ENCODE data around the gene CRHR1.

CRHR1 gene

GRCh38 chr17:45748731-45749310 lies 35.3 kb upstream of the CRHR1 start:
- Histone ChIP-seq H3K9me3 (ENCODE audit: control insufficient read depth in 2 of 2, low read length in 2 of 2) (no peaks in the 10 kb centered on the region), H3K9ac (ENCODE audit: low read length in 2 of 2) (no peak overlapping the region), H3K27me3 (ENCODE audit: control insufficient read depth in 1 of 2, insufficient read depth in 2 of 2, low read length in 2 of 2) (peaks cover 14 to 20% of the 10 kb centered on the region in 2 donors), H3K4me3 (ENCODE audit: low read length in 2 of 2) (no peak overlapping the region), H3K4me1 (ENCODE audit: control insufficient read depth, insufficient read depth, low read length) (no peaks in the 10 kb centered on the region), H3K36me3 (ENCODE audit: control insufficient read depth in 2 of 2, insufficient read depth in 2 of 2, low read length in 2 of 2) (no peaks in the 10 kb centered on the region), H3K27ac (ENCODE audit: low read length) (no peak overlapping the region)

- no peak overlapping the region for H3K4me3 ChIP-seq (ENCODE audit: low read length in 2 of 2)
- H3K9me3 ChIP-seq (ENCODE audit: control insufficient read depth in 2 of 2, low read length in 2 of 2) = no peaks in the 10 kb centered on the region
- no peaks in the 10 kb centered on the region for H3K4me1 ChIP-seq (ENCODE audit: control insufficient read depth, insufficient read depth, low read length)
- no peaks in the 10 kb centered on the region for H3K36me3 ChIP-seq (ENCODE audit: control insufficient read depth in 2 of 2, insufficient read depth in 2 of 2, low read length in 2 of 2)
- no peak overlapping the region for H3K27ac ChIP-seq (ENCODE audit: low read length)
- peaks cover 11 to 17% of the 10 kb centered on the region in 2 donors for H3K27me3 ChIP-seq (ENCODE audit: control insufficient read depth in 1 of 2, insufficient read depth in 2 of 2, low read length in 2 of 2)
- no peak overlapping the region for H3K9ac ChIP-seq (ENCODE audit: low read length in 2 of 2)
These were observed 34.2 kb upstream of the CRHR1 start for GRCh38 chr17:45749831-45750335.

- Histone ChIP-seq H3K4me3 (ENCODE audit: low read length in 2 of 2) (no peak overlapping the region), H3K27ac (ENCODE audit: low read length) (no peak overlapping the region), H3K36me3 (ENCODE audit: control insufficient read depth in 2 of 2, insufficient read depth in 2 of 2, low read length in 2 of 2) (no peaks in the 10 kb centered on the region), H3K9me3 (ENCODE audit: control insufficient read depth in 2 of 2, low read length in 2 of 2) (no peaks in the 10 kb centered on the region), H3K4me1 (ENCODE audit: control insufficient read depth, insufficient read depth, low read length) (no peaks in the 10 kb centered on the region), H3K9ac (ENCODE audit: low read length in 2 of 2) (no peak overlapping the region), H3K27me3 (ENCODE audit: control insufficient read depth in 1 of 2, insufficient read depth in 2 of 2, low read length in 2 of 2) (peaks cover 12 to 23% of the 10 kb centered on the region in 2 donors)
These were observed 33.2 kb upstream of the CRHR1 start for GRCh38 chr17:45750779-45751440.

- Histone ChIP-seq H3K36me3 (ENCODE audit: control insufficient read depth in 2 of 2, insufficient read depth in 2 of 2, low read length in 2 of 2) (no peaks in the 10 kb centered on the region), H3K4me1 (ENCODE audit: control insufficient read depth, insufficient read depth, low read length) (no peaks in the 10 kb centered on the region), H3K4me3 (ENCODE audit: low read length in 2 of 2) (no peak overlapping the region), H3K27ac (ENCODE audit: low read length) (no peak overlapping the region), H3K9me3 (ENCODE audit: control insufficient read depth in 2 of 2, low read length in 2 of 2) (no peaks in the 10 kb centered on the region), H3K27me3 (ENCODE audit: control insufficient read depth in 1 of 2, insufficient read depth in 2 of 2, low read length in 2 of 2) (peaks cover 15 to 21% of the 10 kb centered on the region in 2 donors), H3K9ac (ENCODE audit: low read length in 2 of 2) (no peak overlapping the region)
These were observed 32.7 kb upstream of the CRHR1 start for GRCh38 chr17:45751466-45751865.

GRCh38 chr17:45752246-45752645 lies 31.9 kb upstream of the CRHR1 start:
- no peaks in the 10 kb centered on the region for H3K4me1 ChIP-seq (ENCODE audit: control insufficient read depth, insufficient read depth, low read length)

GRCh38 chr17:45753645-45754225 lies 30.4 kb upstream of the CRHR1 start:
- no peaks in the 10 kb centered on the region for H3K4me1 ChIP-seq (ENCODE audit: control insufficient read depth, insufficient read depth, low read length)
- H3K9ac ChIP-seq (ENCODE audit: low read length in 2 of 2) = no peak overlapping the region
- no peaks in the 10 kb centered on the region for H3K9me3 ChIP-seq (ENCODE audit: control insufficient read depth in 2 of 2, low read length in 2 of 2)
- H3K27ac ChIP-seq (ENCODE audit: low read length) = no peak overlapping the region
- H3K4me3 ChIP-seq (ENCODE audit: low read length in 2 of 2) = no peak overlapping the region
- no peaks in the 10 kb centered on the region for H3K36me3 ChIP-seq (ENCODE audit: control insufficient read depth in 2 of 2, insufficient read depth in 2 of 2, low read length in 2 of 2)
- H3K27me3 ChIP-seq (ENCODE audit: control insufficient read depth in 1 of 2, insufficient read depth in 2 of 2, low read length in 2 of 2) = peaks cover 23 to 27% of the 10 kb centered on the region in 2 donors

More at GRCh38 chr17:45752246-45752645, 31.9 kb upstream of the CRHR1 start:
- Histone ChIP-seq H3K9me3 (ENCODE audit: control insufficient read depth in 2 of 2, low read length in 2 of 2) (no peaks in the 10 kb centered on the region), H3K9ac (ENCODE audit: low read length in 2 of 2) (no peak overlapping the region), H3K27ac (ENCODE audit: low read length) (no peak overlapping the region), H3K27me3 (ENCODE audit: control insufficient read depth in 1 of 2, insufficient read depth in 2 of 2, low read length in 2 of 2) (peaks cover 20 to 24% of the 10 kb centered on the region in 2 donors), H3K4me3 (ENCODE audit: low read length in 2 of 2) (no peak overlapping the region), H3K36me3 (ENCODE audit: control insufficient read depth in 2 of 2, insufficient read depth in 2 of 2, low read length in 2 of 2) (no peaks in the 10 kb centered on the region)

GRCh38 chr17:45755050-45755449 lies 29.1 kb upstream of the CRHR1 start:
- peaks cover 21 to 23% of the 10 kb centered on the region in 2 donors for H3K27me3 ChIP-seq (ENCODE audit: control insufficient read depth in 1 of 2, insufficient read depth in 2 of 2, low read length in 2 of 2)
- no peaks in the 10 kb centered on the region for H3K4me1 ChIP-seq (ENCODE audit: control insufficient read depth, insufficient read depth, low read length)
- no peaks in the 10 kb centered on the region for H3K36me3 ChIP-seq (ENCODE audit: control insufficient read depth in 2 of 2, insufficient read depth in 2 of 2, low read length in 2 of 2)
- no peak overlapping the region for H3K9ac ChIP-seq (ENCODE audit: low read length in 2 of 2)
- no peak overlapping the region for H3K4me3 ChIP-seq (ENCODE audit: low read length in 2 of 2)
- no peak overlapping the region for H3K27ac ChIP-seq (ENCODE audit: low read length)
- no peaks in the 10 kb centered on the region for H3K9me3 ChIP-seq (ENCODE audit: control insufficient read depth in 2 of 2, low read length in 2 of 2)

- no peaks in the 10 kb centered on the region for H3K9me3 ChIP-seq (ENCODE audit: control insufficient read depth in 2 of 2, low read length in 2 of 2)
- no peak overlapping the region for H3K27ac ChIP-seq (ENCODE audit: low read length)
- H3K4me1 ChIP-seq (ENCODE audit: control insufficient read depth, insufficient read depth, low read length) = no peaks in the 10 kb centered on the region
- no peaks in the 10 kb centered on the region for H3K36me3 ChIP-seq (ENCODE audit: control insufficient read depth in 2 of 2, insufficient read depth in 2 of 2, low read length in 2 of 2)
- peaks cover 21% of the 10 kb centered on the region in 2 donors for H3K27me3 ChIP-seq (ENCODE audit: control insufficient read depth in 1 of 2, insufficient read depth in 2 of 2, low read length in 2 of 2)
- no peak overlapping the region for H3K4me3 ChIP-seq (ENCODE audit: low read length in 2 of 2)
- no peak overlapping the region for H3K9ac ChIP-seq (ENCODE audit: low read length in 2 of 2)
These were observed 27.7 kb upstream of the CRHR1 start for GRCh38 chr17:45756266-45756991.

GRCh38 chr17:45757431-45758218 lies 26.5 kb upstream of the CRHR1 start:
- no peak overlapping the region for H3K9ac ChIP-seq (ENCODE audit: low read length in 2 of 2)
- no peak overlapping the region for H3K4me3 ChIP-seq (ENCODE audit: low read length in 2 of 2)
- no peak overlapping the region for H3K27ac ChIP-seq (ENCODE audit: low read length)
- no peaks in the 10 kb centered on the region for H3K4me1 ChIP-seq (ENCODE audit: control insufficient read depth, insufficient read depth, low read length)
- H3K9me3 ChIP-seq (ENCODE audit: control insufficient read depth in 2 of 2, low read length in 2 of 2) = no peaks in the 10 kb centered on the region
- H3K27me3 ChIP-seq (ENCODE audit: control insufficient read depth in 1 of 2, insufficient read depth in 2 of 2, low read length in 2 of 2) = peaks cover 18 to 21% of the 10 kb centered on the region in 2 donors
- H3K36me3 ChIP-seq (ENCODE audit: control insufficient read depth in 2 of 2, insufficient read depth in 2 of 2, low read length in 2 of 2) = no peaks in the 10 kb centered on the region

GRCh38 chr17:45758544-45758943 lies 25.6 kb upstream of the CRHR1 start:
- no peak overlapping the region for H3K27ac ChIP-seq (ENCODE audit: low read length)
- no peaks in the 10 kb centered on the region for H3K36me3 ChIP-seq (ENCODE audit: control insufficient read depth in 2 of 2, insufficient read depth in 2 of 2, low read length in 2 of 2)
- H3K27me3 ChIP-seq (ENCODE audit: control insufficient read depth in 1 of 2, insufficient read depth in 2 of 2, low read length in 2 of 2) = peaks cover 18 to 23% of the 10 kb centered on the region in 2 donors
- no peaks in the 10 kb centered on the region for H3K4me1 ChIP-seq (ENCODE audit: control insufficient read depth, insufficient read depth, low read length)
- no peak overlapping the region for H3K4me3 ChIP-seq (ENCODE audit: low read length in 2 of 2)
- no peak overlapping the region for H3K9ac ChIP-seq (ENCODE audit: low read length in 2 of 2)
- H3K9me3 ChIP-seq (ENCODE audit: control insufficient read depth in 2 of 2, low read length in 2 of 2) = no peaks in the 10 kb centered on the region
